GM12878 (cell line): ENCODE data around the gene RNF44. TPM values are rescaled to one million over a fixed set of nuclear protein-coding genes. Genes with fewer than 3 reads are reported as not detected.

ENCODE experiments used
- ATAC-seq: fragments of 200-7000 bp; cut with Tn5 transposase; 3 replicates; pipeline ENCODE4 v1.9.1; 2020; ENCODE audit warnings: mild to moderate bottlenecking, moderate library complexity
- BruUV-seq: library from RNA; stranded (reverse); fragments of 400-500 nt; replicated peaks from 2 replicates; lab custom pipeline; 2021; lab: Mats Ljungman, UMichigan
- CTCF ChIA-PET: fragments of 300-600 bp; sonication (Branson Sonifier 250); formaldehyde crosslinking; extraction: SDS; loops from one replicate; lab custom pipeline; 2021; ENCODE audit warnings: inconsistent platforms; lab: Yijun Ruan, JAX
- POLR2A ChIA-PET: fragments of 350-600 bp; formaldehyde crosslinking; extraction: SDS; loops from one replicate; lab custom pipeline; 2021; ENCODE audit warnings: inconsistent platforms; lab: Charles Lee
- RAD21 ChIA-PET: fragments of 300-600 bp; sonication (Branson Sonifier 250); formaldehyde crosslinking; loops from one replicate; lab custom pipeline; 2023; ENCODE audit warnings: antibody characterized with exemption; ENCODE audit not compliant: unreplicated experiment; lab: Charles Lee
- SMC1A ChIA-PET: fragments of 300-600 bp; sonication (Branson Sonifier 250); formaldehyde crosslinking; loops from one replicate; lab custom pipeline; 2023; ENCODE audit not compliant: unreplicated experiment, uncharacterized antibody; lab: Charles Lee
- DNase-seq: peaks from one replicate; pipeline ENCODE4 v3.0.0-alpha.2; 2011; ENCODE audit warnings: low read depth, low spot score
- FAIRE-seq: peaks from 3 replicates; lab custom pipeline; 2011; peaks lifted over from hg19 to GRCh38; lab: Jason Lieb, UNC
- H2AFZ ChIP-seq: 2 replicates; pipeline ENCODE4 v1.6.0; 2011; ENCODE audit warnings: low read depth, low read length, control low read depth; ENCODE audit not compliant: control insufficient read depth
- H3K27ac ChIP-seq: 2 replicates; pipeline ENCODE4 v1.5.1; 2011; ENCODE audit warnings: control low read depth; ENCODE audit not compliant: control insufficient read depth, insufficient read depth
- H3K27me3 ChIP-seq, 2 experiments: replicated peaks in 1 of 2; 2 replicates each; pipeline versions ENCODE4 v1.6.0 to v1.6.1; 2011; ENCODE audit warnings: low read length in 1 of 2; ENCODE audit not compliant: control insufficient read depth in 2 of 2, insufficient read depth in 2 of 2
- H3K36me3 ChIP-seq, 2 experiments: 2 replicates each; pipeline ENCODE4 v1.5.1; 2011; ENCODE audit warnings: low read length in 1 of 2; ENCODE audit not compliant: control insufficient read depth in 2 of 2, insufficient read depth in 2 of 2
- H3K4me1 ChIP-seq: 2 replicates; pipeline ENCODE4 v1.6.1; 2011; ENCODE audit warnings: mild to moderate bottlenecking, low read length, moderate library complexity, mixed read lengths; ENCODE audit not compliant: control insufficient read depth, insufficient read depth
- H3K4me2 ChIP-seq: 2 replicates; pipeline ENCODE4 v1.6.0; 2011; ENCODE audit warnings: control low read depth; ENCODE audit not compliant: control insufficient read depth, insufficient read depth
- H3K4me3 ChIP-seq: fragments of 200-600 bp; sonication (generic); 2 replicates; pipeline ENCODE4 v1.5.1; 2016
- H3K79me2 ChIP-seq: 2 replicates; pipeline ENCODE4 v1.6.0; 2011; ENCODE audit warnings: low read length; ENCODE audit not compliant: control insufficient read depth, insufficient read depth
- H3K9ac ChIP-seq: 2 replicates; pipeline ENCODE4 v1.8.0; 2011; ENCODE audit warnings: low read length, control low read depth, mixed read lengths; ENCODE audit not compliant: control insufficient read depth, insufficient read depth
- H3K9me3 ChIP-seq: replicated peaks from 3 replicates; pipeline ENCODE4 v1.5.1; 2011; ENCODE audit warnings: mild to moderate bottlenecking, low read length; ENCODE audit not compliant: control insufficient read depth, insufficient read depth
- H4K20me1 ChIP-seq: 2 replicates; pipeline ENCODE4 v1.6.0; 2011; ENCODE audit not compliant: control insufficient read depth, insufficient read depth
- ATF3 ChIP-seq: IDR thresholded peaks from 2 replicates; pipeline ENCODE4 v1.6.1; 2011; ENCODE audit warnings: low read depth, mild to moderate bottlenecking, low read length, moderate library complexity, borderline replicate concordance; ENCODE audit errors: extremely low read depth
- BCL3 ChIP-seq: IDR thresholded peaks from 2 replicates; pipeline ENCODE4 v1.6.1; 2011; ENCODE audit warnings: borderline replicate concordance, low read depth, mild to moderate bottlenecking, moderate library complexity, low read length; ENCODE audit not compliant: insufficient read depth, poor library complexity, severe bottlenecking
- CEBPB ChIP-seq, 2 experiments: fragments of 150-350 bp in 1 of 2; IDR thresholded peaks; 2 replicates each; pipeline ENCODE4 v1.6.1; 2012 to 2014; ENCODE audit warnings: low read depth in 2 of 2, low read length in 2 of 2, borderline replicate concordance in 1 of 2, inconsistent platforms in 1 of 2
- CUX1 ChIP-seq: IDR thresholded peaks from 2 replicates; pipeline ENCODE4 v1.6.1; 2012; ENCODE audit warnings: improper control_type of control experiment, low read depth, low read length; ENCODE audit not compliant: insufficient replicate concordance
- KAT2A ChIP-seq: conservative IDR thresholded peaks from 2 replicates; pipeline ENCODE4 v1.6.1; 2011; ENCODE audit warnings: low read depth, low read length; ENCODE audit not compliant: control insufficient read depth
- MTA3 ChIP-seq: IDR thresholded peaks from 2 replicates; pipeline ENCODE4 v1.6.1; 2012; ENCODE audit warnings: low read length, inconsistent platforms, borderline replicate concordance
- NBN ChIP-seq: fragments of 450-650 bp; IDR thresholded peaks from 2 replicates; pipeline ENCODE4 v1.6.1; 2016
- PAX8 ChIP-seq: fragments of 450-650 bp; IDR thresholded peaks from 2 replicates; pipeline ENCODE4 v1.6.1; 2017; ENCODE audit warnings: mild to moderate bottlenecking, moderate library complexity
- SMC3 ChIP-seq: IDR thresholded peaks from 2 replicates; pipeline ENCODE4 v1.6.1; 2011; ENCODE audit warnings: low read length, improper control_type of control experiment, borderline replicate concordance
- SPI1 ChIP-seq: IDR thresholded peaks from 2 replicates; pipeline ENCODE4 v1.6.1; 2011; ENCODE audit warnings: low read depth, mild to moderate bottlenecking, low read length, moderate library complexity, borderline replicate concordance; ENCODE audit not compliant: insufficient read depth
- SUZ12 ChIP-seq: fragments of 200-600 bp; sonication (generic); IDR thresholded peaks from one replicate; pipeline ENCODE4 v1.6.1; 2018; ENCODE audit warnings: antibody characterized with exemption, mild to moderate bottlenecking; ENCODE audit not compliant: unreplicated experiment
- ZNF592 ChIP-seq: fragments of 450-650 bp; IDR thresholded peaks from 2 replicates; pipeline ENCODE4 v1.6.1; 2017; ENCODE audit warnings: mild to moderate bottlenecking, moderate library complexity
- WGBS: methylation state at CpG from one replicate; pipeline ENCODE4 v1.1.6; 2016; ENCODE audit warnings: low lambda C conversion rate; ENCODE audit not compliant: insufficient replicate concordance, insufficient coverage; ENCODE audit errors: missing lambda C conversion rate; 5-methylcytosine and 5-hydroxymethylcytosine counted together
- in situ Hi-C: fragments of 300-500 bp; cut with MboI; formaldehyde crosslinking; loops from 9 replicates; pipeline ENCODE4 v1.14.3; 2018; ENCODE audit warnings: mixed read lengths
- intact Hi-C: fragments of 100-400 bp; cut with micrococcal nuclease; formaldehyde crosslinking; loops from one replicate; pipeline ENCODE4 v1.14.2; 2022; ENCODE audit not compliant: unreplicated experiment
- polyA plus RNA-seq, 11 experiments: library from polyadenylated mRNA; depleted of rRNA in 4 of 11; unstranded in 6 of 11; stranded (reverse) in 5 of 11; fragments of >200 nt; fragmentation: Nextera tagmentation in 4 of 11; fragmentation: Illumina TruSeq in 1 of 11; extraction: Ambion mirVana in 4 of 11; extraction: Trizol in 1 of 11; gene quantifications; 1 replicate in 1 of 11; 2 replicates in 10 of 11; pipeline versions ENCODE4 v1.2.1 to v1.2.3, GENCODE V29; 2011 to 2016; ENCODE audit warnings: inconsistent platforms in 2 of 11, missing spikeins in 2 of 11, low read depth in 1 of 11
- total RNA-seq, 4 experiments: library from RNA; depleted of rRNA in 3 of 4; stranded (reverse); fragments of >200 nt in 3 of 4; fragmentation: Illumina TruSeq in 1 of 4; extraction: Trizol in 1 of 4; gene quantifications; 2 replicates each; pipeline versions ENCODE4 v1.2.1 to v1.2.3, GENCODE V29; 2013 to 2021

Gene RNF44
- total and polyA plus RNA-seq, 10 of the 15 experiments (the other 5 are each of a cell fraction or from before 2014, with no cell fraction given) = 1.7 to 51.9 (median 7.9) TPM

GRCh38 chr5:176528761-176529115 is 8.5 kb downstream of the RNF44 start:
- POLR2A ChIA-PET = no interaction called here
- no peaks in the 10 kb centered on the region; the same call in 1 of the 2 replicates for H4K20me1 ChIP-seq
- peaks cover 35% of the 10 kb centered on the region for H3K4me1 ChIP-seq
- DNase-seq = no peak
- 94% methylated on average over 15 of the region's 17 CpGs for WGBS
- BruUV-seq = no TSS peak
- no peak overlapping the region for H3K27ac ChIP-seq
- CTCF ChIA-PET = no interaction called here
- in situ Hi-C loops = no loop called here
- no peak overlapping the region for H3K9ac ChIP-seq
- H3K79me2 ChIP-seq = peaks cover 24% of the 10 kb centered on the region
- H3K9me3 ChIP-seq = no peaks in the 10 kb centered on the region
- SMC1A ChIA-PET = no interaction called here
- no peaks in the 10 kb centered on the region for H3K27me3 ChIP-seq
- intact Hi-C loops = no loop called here
- H2AFZ ChIP-seq = no peak overlapping the region
- FAIRE-seq = no peak
- H3K4me3 ChIP-seq = no peak overlapping the region
- RAD21 ChIA-PET = no interaction called here
- H3K36me3 ChIP-seq = peaks cover 14 to 39% of the 10 kb centered on the region in 2 experiments
- H3K4me2 ChIP-seq = no peak overlapping the region
- ATAC-seq = no peak
- TF ChIP-seq SUZ12 = no peak
- TF ChIP-seq ZNF592 = no peak
- no peak for TF ChIP-seq MTA3
- no peak for TF ChIP-seq BCL3
- no peak for TF ChIP-seq SMC3
- no peak for TF ChIP-seq CUX1
- no peak for TF ChIP-seq ATF3
- no peak for TF ChIP-seq KAT2A
- TF ChIP-seq PAX8 = no peak
- TF ChIP-seq SPI1 = no peak
- TF ChIP-seq CEBPB (IDR thresholded peaks at IDR 0.05; ENCODE audit: borderline replicate concordance in 1 of 2, low read depth in 2 of 2, low read length in 2 of 2) = no peak
- TF ChIP-seq NBN = no peak
